ENCODE results near the gene IL1R1.

DNA sequence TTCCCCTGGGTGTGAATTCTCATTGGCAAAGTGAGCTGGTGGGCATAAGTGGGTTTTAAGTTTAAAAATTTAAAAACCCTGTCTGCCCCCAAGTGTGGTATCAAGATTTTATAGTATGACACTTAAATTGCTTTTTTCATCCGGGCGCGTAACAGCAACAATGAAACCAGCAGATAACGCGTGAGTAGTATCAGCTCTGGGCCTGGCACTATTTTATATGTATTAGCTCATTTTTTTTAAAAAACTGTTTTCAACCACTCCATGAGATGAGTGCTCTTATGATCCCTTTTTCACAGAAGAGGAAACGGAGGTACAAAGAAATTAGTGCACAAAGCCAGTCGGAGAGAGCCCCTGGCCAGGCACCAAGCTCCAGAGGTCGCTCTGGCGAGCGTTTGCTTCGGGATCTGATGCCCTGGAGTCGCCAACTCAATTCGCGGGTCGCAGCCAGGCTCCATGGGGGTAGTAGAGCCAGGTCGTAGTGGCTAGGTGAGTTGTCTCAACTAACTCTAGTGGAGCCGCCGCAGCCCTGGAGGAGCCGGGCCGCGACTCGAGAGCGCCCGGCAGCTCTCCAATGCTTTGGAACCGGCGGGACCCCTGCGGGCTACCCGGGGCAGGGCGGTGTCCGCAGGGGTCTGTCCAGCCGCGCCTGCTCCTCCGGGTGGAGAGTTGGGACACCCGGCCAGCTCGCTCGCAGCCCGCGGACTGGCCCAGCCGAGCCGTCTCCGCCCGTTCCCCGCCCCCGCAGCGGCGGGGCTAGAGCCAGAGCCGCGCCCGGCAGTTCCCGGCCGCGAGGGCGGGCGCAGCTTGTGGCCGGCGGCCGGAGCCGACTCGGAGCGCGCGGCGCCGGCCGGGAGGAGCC is at the start of gene IL1R1:
- TF ChIP-seq CTCF (IDR thresholded peaks at IDR 0.05): no peak
- TF ChIP-seq POLR2A (IDR thresholded peaks at IDR 0.05; ENCODE audit: low read depth): peak; percentile 61
- TF ChIP-seq EP300 (IDR thresholded peaks at IDR 0.05): no peak

Measured in esophagus muscularis mucosa (tissue), 4 donors.